Measurements from ENCODE around the gene BRD4. TPM values are rescaled to one million over a fixed set of nuclear protein-coding genes. Genes with fewer than 3 reads are reported as not detected.

The BRD4 gene
- total RNA-seq, 1 experiment from 2014 or later, result 41.4 TPM

DNA sequence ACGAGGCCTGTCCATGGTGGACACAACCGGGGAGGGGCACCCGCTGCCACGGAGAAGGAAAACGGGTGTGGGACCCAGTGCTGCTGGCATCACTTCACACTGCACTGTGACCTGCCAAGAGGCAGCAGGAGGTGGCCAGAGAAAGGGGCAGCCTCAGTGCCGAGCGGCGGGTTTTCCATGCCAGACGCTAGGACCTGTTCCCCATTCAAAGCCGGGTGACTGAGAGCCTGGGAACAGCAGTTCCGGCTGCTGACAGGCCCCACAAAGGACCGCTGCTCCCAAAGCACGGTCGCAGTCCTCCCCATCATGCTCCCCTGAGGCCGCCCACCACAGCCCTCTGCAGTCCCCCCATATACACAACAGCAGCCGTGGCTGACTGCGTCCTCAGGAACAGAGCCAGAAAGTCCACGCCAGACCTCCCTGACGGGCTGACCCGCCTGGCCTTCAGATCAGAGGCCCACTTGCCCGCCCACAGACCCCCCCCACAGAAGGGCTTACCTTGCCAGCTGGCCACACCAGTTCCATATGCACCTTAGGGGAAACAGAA lies 41.8 kb upstream of the BRD4 start:
- no peak overlapping the region for H2AFZ ChIP-seq (ENCODE audit: low read length)
- peaks cover 27% of the 10 kb centered on the region for H3K36me3 ChIP-seq (ENCODE audit: insufficient read depth, low read length)
- H3K27ac ChIP-seq (ENCODE audit: low read length), result no peak overlapping the region
- H3K9ac ChIP-seq (ENCODE audit: low read length), result no peak overlapping the region
- no peak overlapping the region for H3K4me2 ChIP-seq (ENCODE audit: low read depth, low read length, poor library complexity, severe bottlenecking)
- H3K9me2 ChIP-seq (replicated peaks; ENCODE audit: insufficient read depth, low read length), result no peaks in the 10 kb centered on the region
- no peaks in the 10 kb centered on the region for H3K9me3 ChIP-seq (ENCODE audit: low read length)
- peaks cover 42% of the 10 kb centered on the region for H4K20me1 ChIP-seq (ENCODE audit: insufficient read depth, low read depth, low read length)
- DNase-seq, result no peak
- no peak overlapping the region for H3K4me3 ChIP-seq (ENCODE audit: low read length)
- peaks cover 76% of the 10 kb centered on the region for H3K79me2 ChIP-seq (ENCODE audit: low read length)
- H3K27me3 ChIP-seq (ENCODE audit: low read length), result no peaks in the 10 kb centered on the region
- peaks cover 16% of the 10 kb centered on the region for H3K4me1 ChIP-seq (ENCODE audit: low read length)

DNA sequence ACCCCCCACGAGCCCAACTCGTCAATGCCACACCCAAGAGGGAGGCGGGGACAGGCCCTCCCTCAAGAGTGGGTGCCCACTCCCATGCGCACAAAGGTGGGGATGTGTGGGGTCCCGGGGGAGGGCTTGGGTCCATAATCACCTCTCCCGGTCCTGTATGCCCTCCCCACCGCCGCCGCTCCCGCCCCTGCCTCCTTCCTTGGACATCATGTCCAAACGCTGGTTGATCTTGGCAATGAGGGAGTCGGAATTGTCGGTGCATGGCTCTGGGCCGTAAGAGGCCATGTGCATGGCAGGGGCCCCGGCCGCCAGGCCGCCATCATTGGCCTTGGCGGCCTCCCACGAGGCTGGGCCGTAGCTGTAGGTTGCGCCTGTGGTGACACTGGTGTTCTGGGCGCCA lies 41.3 kb upstream of the BRD4 start:
- Histone ChIP-seq H3K27ac (ENCODE audit: low read length) (no peak overlapping the region), H3K9ac (ENCODE audit: low read length) (no peak overlapping the region), H3K4me1 (ENCODE audit: low read length) (peaks cover 16% of the 10 kb centered on the region), H3K9me3 (ENCODE audit: low read length) (no peaks in the 10 kb centered on the region), H3K27me3 (ENCODE audit: low read length) (no peaks in the 10 kb centered on the region), H3K9me2 (replicated peaks; ENCODE audit: insufficient read depth, low read length) (no peaks in the 10 kb centered on the region), H3K4me3 (ENCODE audit: low read length) (no peak overlapping the region), H4K20me1 (ENCODE audit: insufficient read depth, low read depth, low read length) (peaks cover 42% of the 10 kb centered on the region), H2AFZ (ENCODE audit: low read length) (no peak overlapping the region), H3K36me3 (ENCODE audit: insufficient read depth, low read length) (peaks cover 29% of the 10 kb centered on the region), H3K4me2 (ENCODE audit: low read depth, low read length, poor library complexity, severe bottlenecking) (no peak overlapping the region), H3K79me2 (ENCODE audit: low read length) (peaks cover 74% of the 10 kb centered on the region)
- DNase-seq, result no peak

DNA sequence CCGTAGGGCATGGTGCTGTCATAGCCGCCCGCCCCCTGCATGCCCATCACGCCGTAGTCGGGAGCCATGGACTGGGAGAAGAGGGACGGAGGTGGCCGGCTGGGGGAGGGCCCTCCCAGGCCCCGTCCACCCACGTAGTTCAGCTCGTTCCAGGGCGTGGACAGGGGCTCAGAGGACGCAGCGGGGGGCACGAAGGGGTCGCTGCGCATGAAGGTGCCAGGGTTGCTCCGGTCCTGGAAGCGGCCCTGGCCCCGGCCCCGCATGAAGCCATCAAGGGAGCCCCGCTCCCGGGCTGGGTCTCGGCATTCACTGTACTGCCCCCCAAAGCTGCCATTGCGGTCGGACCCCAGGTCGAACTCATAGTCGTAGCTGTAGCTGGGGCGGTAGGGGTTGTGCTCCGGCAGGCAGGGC lies 40.6 kb upstream of the BRD4 start:
- Histone ChIP-seq H4K20me1 (ENCODE audit: insufficient read depth, low read depth, low read length) (peaks cover 39% of the 10 kb centered on the region), H3K27me3 (ENCODE audit: low read length) (no peaks in the 10 kb centered on the region), H3K27ac (ENCODE audit: low read length) (no peak overlapping the region), H3K9me3 (ENCODE audit: low read length) (no peaks in the 10 kb centered on the region), H2AFZ (ENCODE audit: low read length) (no peak overlapping the region), H3K9me2 (replicated peaks; ENCODE audit: insufficient read depth, low read length) (no peaks in the 10 kb centered on the region), H3K4me2 (ENCODE audit: low read depth, low read length, poor library complexity, severe bottlenecking) (no peak overlapping the region), H3K9ac (ENCODE audit: low read length) (no peak overlapping the region), H3K79me2 (ENCODE audit: low read length) (peaks cover 66% of the 10 kb centered on the region), H3K36me3 (ENCODE audit: insufficient read depth, low read length) (peaks cover 30% of the 10 kb centered on the region), H3K4me1 (ENCODE audit: low read length) (peaks cover 14% of the 10 kb centered on the region), H3K4me3 (ENCODE audit: low read length) (no peak overlapping the region)
- no peak for DNase-seq

DNA sequence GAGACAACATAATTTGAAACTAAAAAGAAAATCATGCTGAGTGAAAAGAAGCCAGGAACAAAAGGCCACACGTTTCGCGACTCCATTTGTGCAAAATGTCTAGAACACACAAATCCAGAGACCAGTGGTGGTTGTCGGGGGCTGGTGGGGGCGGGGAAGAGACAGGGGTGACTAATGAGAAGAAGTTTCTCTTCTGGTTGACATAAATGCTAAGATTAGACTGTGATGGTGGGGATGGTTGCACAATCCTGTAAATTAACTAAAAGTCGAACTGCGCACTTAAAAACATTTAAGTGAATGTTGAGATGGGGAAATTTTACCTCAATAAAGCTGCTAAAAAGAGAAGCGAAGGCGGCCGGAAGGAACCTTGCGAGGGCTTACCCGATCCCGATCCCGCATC lies 40.1 kb upstream of the BRD4 start:
- Histone ChIP-seq H3K9me3 (ENCODE audit: low read length) (no peaks in the 10 kb centered on the region), H3K9me2 (replicated peaks; ENCODE audit: insufficient read depth, low read length) (no peaks in the 10 kb centered on the region), H3K4me1 (ENCODE audit: low read length) (peaks cover 10% of the 10 kb centered on the region), H3K36me3 (ENCODE audit: insufficient read depth, low read length) (peaks cover 30% of the 10 kb centered on the region), H3K9ac (ENCODE audit: low read length) (no peak overlapping the region), H3K4me2 (ENCODE audit: low read depth, low read length, poor library complexity, severe bottlenecking) (no peak overlapping the region), H3K79me2 (ENCODE audit: low read length) (peaks cover 64% of the 10 kb centered on the region), H3K27ac (ENCODE audit: low read length) (no peak overlapping the region), H3K4me3 (ENCODE audit: low read length) (no peak overlapping the region), H4K20me1 (ENCODE audit: insufficient read depth, low read depth, low read length) (peaks cover 39% of the 10 kb centered on the region), H3K27me3 (ENCODE audit: low read length) (no peaks in the 10 kb centered on the region), H2AFZ (ENCODE audit: low read length) (no peak overlapping the region)
- DNase-seq, result no peak

DNA sequence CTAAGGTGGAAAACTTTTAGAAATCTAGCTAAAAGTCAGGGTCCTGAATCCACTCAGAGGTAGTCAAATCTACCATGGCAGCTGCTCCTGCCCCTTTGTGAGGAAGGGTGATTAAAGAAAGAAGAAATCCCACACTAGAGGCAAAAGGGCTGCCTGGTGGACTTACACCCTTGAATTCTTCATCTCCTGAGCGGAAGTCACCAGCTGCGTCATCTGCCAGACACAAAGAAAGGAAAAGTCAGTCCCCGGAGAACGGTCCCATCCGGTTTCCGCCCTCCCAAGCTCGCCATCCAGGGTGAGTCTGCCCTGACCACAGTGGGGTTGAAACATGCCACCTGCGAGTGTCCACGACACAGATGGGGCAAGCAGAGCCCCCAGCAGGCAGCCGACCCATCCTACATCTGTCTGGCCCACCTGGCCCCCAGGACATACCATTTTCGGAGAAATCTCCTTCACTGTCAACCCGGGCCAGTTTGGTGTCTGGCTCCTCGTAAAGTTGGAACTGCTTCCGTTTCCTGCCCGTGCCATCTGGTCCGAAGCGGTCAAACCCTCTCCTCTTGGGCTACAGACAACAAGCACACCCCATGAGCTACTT lies 39.5 kb upstream of the BRD4 start:
- Histone ChIP-seq H4K20me1 (ENCODE audit: insufficient read depth, low read depth, low read length) (peaks cover 39% of the 10 kb centered on the region), H3K9me3 (ENCODE audit: low read length) (no peaks in the 10 kb centered on the region)
- no peak for DNase-seq

DNA sequence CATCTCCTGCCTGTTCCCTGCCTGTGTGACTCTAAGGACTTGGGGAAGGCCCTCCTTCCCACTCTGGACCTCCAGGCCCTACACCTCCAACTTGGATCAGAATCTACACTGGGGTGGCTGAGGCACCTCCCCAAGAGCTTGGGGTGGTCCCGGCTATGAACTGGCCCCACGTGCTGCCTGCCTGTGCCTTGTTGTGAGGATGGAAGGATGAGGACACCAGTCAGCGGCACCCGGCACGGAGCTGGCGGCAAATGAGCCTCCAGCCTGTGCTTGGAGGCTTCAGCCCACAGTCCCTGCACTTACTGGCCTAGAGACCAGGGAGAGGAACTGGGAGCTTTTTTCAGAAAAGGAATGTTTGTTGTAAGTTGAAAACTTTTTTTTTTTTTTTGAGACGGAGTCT lies 38.8 kb upstream of the BRD4 start:
- H3K4me1 ChIP-seq (ENCODE audit: low read length), result no peaks in the 10 kb centered on the region
- no peaks in the 10 kb centered on the region for H3K9me2 ChIP-seq (replicated peaks; ENCODE audit: insufficient read depth, low read length)
- H4K20me1 ChIP-seq (ENCODE audit: insufficient read depth, low read depth, low read length), result peaks cover 39% of the 10 kb centered on the region

More for the DNA sequence above, 39.5 kb upstream of the BRD4 start:
- Histone ChIP-seq H3K79me2 (ENCODE audit: low read length) (peaks cover 58% of the 10 kb centered on the region), H2AFZ (ENCODE audit: low read length) (no peak overlapping the region), H3K9ac (ENCODE audit: low read length) (no peak overlapping the region), H3K4me2 (ENCODE audit: low read depth, low read length, poor library complexity, severe bottlenecking) (no peak overlapping the region), H3K9me2 (replicated peaks; ENCODE audit: insufficient read depth, low read length) (no peaks in the 10 kb centered on the region), H3K27ac (ENCODE audit: low read length) (no peak overlapping the region), H3K27me3 (ENCODE audit: low read length) (no peaks in the 10 kb centered on the region), H3K4me1 (ENCODE audit: low read length) (peaks cover 4% of the 10 kb centered on the region), H3K4me3 (ENCODE audit: low read length) (no peak overlapping the region), H3K36me3 (ENCODE audit: insufficient read depth, low read length) (peaks cover 30% of the 10 kb centered on the region)

DNA sequence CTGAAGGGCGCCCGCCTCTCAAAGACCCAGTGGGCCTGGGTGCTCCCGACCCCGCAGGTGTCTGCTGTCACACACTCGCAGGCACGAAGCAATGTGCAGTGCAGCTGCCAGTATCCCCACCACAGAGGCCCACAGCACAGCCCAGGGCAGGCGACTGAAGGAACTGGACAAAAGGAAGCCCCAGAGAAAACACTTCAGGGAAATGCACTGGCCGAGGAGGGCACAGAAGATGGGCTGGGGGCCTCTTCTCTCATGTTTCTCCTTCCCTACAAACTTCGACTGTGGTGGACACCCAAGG lies 37.2 kb upstream of the BRD4 start:
- H3K79me2 ChIP-seq (ENCODE audit: low read length), result peaks cover 48% of the 10 kb centered on the region
- H4K20me1 ChIP-seq (ENCODE audit: insufficient read depth, low read depth, low read length), result peaks cover 30% of the 10 kb centered on the region
- no peaks in the 10 kb centered on the region for H3K27me3 ChIP-seq (ENCODE audit: low read length)

More for the DNA sequence above, 38.8 kb upstream of the BRD4 start:
- Histone ChIP-seq H3K27ac (ENCODE audit: low read length) (no peak overlapping the region), H3K9ac (ENCODE audit: low read length) (no peak overlapping the region), H3K4me3 (ENCODE audit: low read length) (no peak overlapping the region), H2AFZ (ENCODE audit: low read length) (no peak overlapping the region), H3K4me2 (ENCODE audit: low read depth, low read length, poor library complexity, severe bottlenecking) (no peak overlapping the region), H3K36me3 (ENCODE audit: insufficient read depth, low read length) (peaks cover 30% of the 10 kb centered on the region), H3K9me3 (ENCODE audit: low read length) (no peaks in the 10 kb centered on the region), H3K27me3 (ENCODE audit: low read length) (no peaks in the 10 kb centered on the region), H3K79me2 (ENCODE audit: low read length) (peaks cover 53% of the 10 kb centered on the region)
- DNase-seq, result no peak

DNA sequence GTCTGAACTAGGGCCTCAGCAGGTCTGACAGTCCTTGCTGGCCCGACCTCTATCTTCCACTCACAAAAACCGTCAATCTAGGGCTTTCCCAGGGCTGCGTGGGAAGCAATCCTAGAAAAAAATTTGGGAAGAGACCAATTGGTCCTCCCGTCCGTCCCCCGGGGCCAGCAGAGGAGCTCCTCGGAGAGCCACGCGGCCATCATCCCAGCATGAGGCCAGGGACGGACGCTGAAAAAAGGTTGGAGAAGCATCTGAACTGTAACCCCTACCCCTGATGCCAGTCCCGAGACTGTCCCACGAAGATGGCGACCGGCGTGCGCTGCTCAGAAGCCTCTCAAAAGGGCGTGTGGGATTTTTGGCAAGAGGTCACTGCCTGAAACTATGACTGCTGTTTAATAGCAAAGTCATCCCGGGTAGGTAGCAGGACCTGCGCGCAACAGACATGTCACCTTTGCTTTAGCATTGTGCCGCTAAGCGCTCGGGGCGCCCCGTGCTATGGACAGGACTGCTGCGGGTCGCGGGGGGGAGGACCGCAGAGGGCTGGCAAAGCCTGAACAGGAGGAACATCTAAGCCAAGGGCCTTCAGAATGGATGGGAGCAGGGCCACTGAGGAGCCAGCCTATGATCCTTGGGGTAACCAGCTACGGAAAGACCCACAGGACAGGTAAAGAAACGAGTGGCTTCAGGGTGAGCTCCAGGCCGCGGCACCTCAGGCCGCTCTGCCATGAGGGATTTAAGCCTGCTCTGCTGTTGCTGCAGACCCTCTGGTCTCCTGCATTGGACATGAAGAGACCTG lies 36.7 kb upstream of the BRD4 start:
- Histone ChIP-seq H2AFZ (ENCODE audit: low read length) (no peak overlapping the region), H3K9me3 (ENCODE audit: low read length) (no peaks in the 10 kb centered on the region), H3K9me2 (replicated peaks; ENCODE audit: insufficient read depth, low read length) (no peaks in the 10 kb centered on the region), H3K4me1 (ENCODE audit: low read length) (no peaks in the 10 kb centered on the region), H3K4me2 (ENCODE audit: low read depth, low read length, poor library complexity, severe bottlenecking) (no peak overlapping the region), H4K20me1 (ENCODE audit: insufficient read depth, low read depth, low read length) (peaks cover 28% of the 10 kb centered on the region; the same call in 1 of the 2 replicates), H3K9ac (ENCODE audit: low read length) (no peak overlapping the region), H3K27ac (ENCODE audit: low read length) (no peak overlapping the region), H3K36me3 (ENCODE audit: insufficient read depth, low read length) (peaks cover 34% of the 10 kb centered on the region), H3K79me2 (ENCODE audit: low read length) (peaks cover 42% of the 10 kb centered on the region), H3K4me3 (ENCODE audit: low read length) (no peak overlapping the region), H3K27me3 (ENCODE audit: low read length) (no peaks in the 10 kb centered on the region)
- no peak for DNase-seq

More for the DNA sequence above, 37.2 kb upstream of the BRD4 start:
- Histone ChIP-seq H3K4me1 (ENCODE audit: low read length) (no peaks in the 10 kb centered on the region), H3K36me3 (ENCODE audit: insufficient read depth, low read length) (peaks cover 34% of the 10 kb centered on the region), H3K9me3 (ENCODE audit: low read length) (no peaks in the 10 kb centered on the region), H3K9ac (ENCODE audit: low read length) (no peak overlapping the region), H2AFZ (ENCODE audit: low read length) (no peak overlapping the region), H3K4me3 (ENCODE audit: low read length) (no peak overlapping the region), H3K4me2 (ENCODE audit: low read depth, low read length, poor library complexity, severe bottlenecking) (no peak overlapping the region), H3K9me2 (replicated peaks; ENCODE audit: insufficient read depth, low read length) (no peaks in the 10 kb centered on the region), H3K27ac (ENCODE audit: low read length) (no peak overlapping the region)
- no peak for DNase-seq

Data from Karpas-422 (cell line).